ENCODE data around the gene PHTF2. TPM values are rescaled to one million over a fixed set of nuclear protein-coding genes. Genes with fewer than 3 reads are reported as not detected.

PHTF2 gene
- polyA plus RNA-seq, 1 donor (not counting 4 experiments of a cell fraction or from before 2014, with no cell fraction given), result 24.1 TPM

DNA sequence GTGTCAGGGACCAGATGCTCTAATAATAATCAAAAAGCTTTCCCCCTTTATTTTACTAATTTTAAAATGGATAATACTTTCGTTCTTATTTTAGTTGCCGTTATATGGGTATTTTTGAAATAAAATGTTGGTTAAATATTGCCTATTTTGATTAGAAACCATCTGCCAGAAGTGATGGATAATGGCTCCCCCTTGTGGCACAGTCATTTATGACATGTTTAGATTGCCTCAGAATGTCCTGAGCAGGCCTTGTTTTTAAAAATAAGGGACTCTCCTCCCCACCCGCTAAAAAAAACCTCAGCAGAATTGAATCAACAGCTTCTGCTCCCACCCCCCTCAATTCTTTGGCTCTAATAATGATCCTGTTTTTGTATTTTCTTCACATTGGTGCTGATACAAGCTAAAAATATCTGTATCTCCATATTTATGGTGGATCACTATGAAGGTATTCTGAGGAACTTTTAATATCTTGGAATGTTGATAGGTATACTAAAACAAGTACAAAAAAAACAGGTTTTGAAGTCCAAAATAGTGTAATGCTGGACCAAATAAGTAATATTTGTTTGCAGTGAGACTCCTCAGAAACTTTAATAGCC lies 39.2 kb upstream of the PHTF2 start:
- Histone ChIP-seq H3K4me2 (ENCODE audit: control insufficient read depth, extremely low read depth, insufficient read depth, low read depth, low read length) (peak overlapping the region; percentile 32), H3K4me1 (ENCODE audit: control insufficient read depth, extremely low read depth, insufficient read depth, low read length) (no peaks in the 10 kb centered on the region), H3K79me2 (ENCODE audit: control insufficient read depth, insufficient read depth, low read length) (peaks cover 6% of the 10 kb centered on the region), H3K9me1 (ENCODE audit: control insufficient read depth, extremely low read depth, insufficient read depth, low read length) (no peaks in the 10 kb centered on the region), H3K9ac (ENCODE audit: control insufficient read depth, extremely low read depth, insufficient read depth, low read length) (no peak overlapping the region), H3K36me3 (ENCODE audit: control insufficient read depth in 2 of 2, extremely low read depth in 1 of 2, insufficient read depth in 2 of 2, low read length in 2 of 2) (no peaks in the 10 kb centered on the region), H3K27me3 (ENCODE audit: control insufficient read depth, extremely low read depth, insufficient read depth, low read length) (no peaks in the 10 kb centered on the region), H4K20me1 (ENCODE audit: control insufficient read depth, extremely low read depth, insufficient read depth, low read length) (no peaks in the 10 kb centered on the region), H2AFZ (ENCODE audit: control insufficient read depth, low read length) (no peak overlapping the region), H3K4me3 (ENCODE audit: control insufficient read depth in 2 of 3, extremely low read depth in 1 of 3, insufficient read depth in 2 of 3, low read depth in 1 of 3, low read length in 3 of 3) (no peak overlapping the region), H3K9me3 (ENCODE audit: control insufficient read depth, low read depth, low read length) (no peaks in the 10 kb centered on the region), H3K27ac (ENCODE audit: control insufficient read depth, insufficient read depth, low read length) (no peak overlapping the region)
- FAIRE-seq (peak; percentile 79), DNase-seq (ENCODE audit: low read depth, low spot score) (peak; percentile 19)
- dilution Hi-C loops (cut with MboI; ENCODE audit: extremely low pct_ligation_motif_present, low sequenced_read_pairs), result no loop called here
- TF ChIP-seq, protein P1, sequence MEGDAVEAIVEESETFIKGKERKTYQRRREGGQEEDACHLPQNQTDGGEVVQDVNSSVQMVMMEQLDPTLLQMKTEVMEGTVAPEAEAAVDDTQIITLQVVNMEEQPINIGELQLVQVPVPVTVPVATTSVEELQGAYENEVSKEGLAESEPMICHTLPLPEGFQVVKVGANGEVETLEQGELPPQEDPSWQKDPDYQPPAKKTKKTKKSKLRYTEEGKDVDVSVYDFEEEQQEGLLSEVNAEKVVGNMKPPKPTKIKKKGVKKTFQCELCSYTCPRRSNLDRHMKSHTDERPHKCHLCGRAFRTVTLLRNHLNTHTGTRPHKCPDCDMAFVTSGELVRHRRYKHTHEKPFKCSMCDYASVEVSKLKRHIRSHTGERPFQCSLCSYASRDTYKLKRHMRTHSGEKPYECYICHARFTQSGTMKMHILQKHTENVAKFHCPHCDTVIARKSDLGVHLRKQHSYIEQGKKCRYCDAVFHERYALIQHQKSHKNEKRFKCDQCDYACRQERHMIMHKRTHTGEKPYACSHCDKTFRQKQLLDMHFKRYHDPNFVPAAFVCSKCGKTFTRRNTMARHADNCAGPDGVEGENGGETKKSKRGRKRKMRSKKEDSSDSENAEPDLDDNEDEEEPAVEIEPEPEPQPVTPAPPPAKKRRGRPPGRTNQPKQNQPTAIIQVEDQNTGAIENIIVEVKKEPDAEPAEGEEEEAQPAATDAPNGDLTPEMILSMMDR (optimal IDR thresholded peaks at IDR 0.05 in 1 of 3, IDR thresholded peaks at IDR 0.05 in 1 of 3, conservative IDR thresholded peaks at IDR 0.05 in 1 of 3; ENCODE audit: extremely low read depth in 1 of 3, insufficient read depth in 2 of 3, low read length in 3 of 3), result peak; percentile 65 to 67 (median 65)
- TF ChIP-seq EZH2 (IDR thresholded peaks at IDR 0.05; ENCODE audit: low read length), result no peak

DNA sequence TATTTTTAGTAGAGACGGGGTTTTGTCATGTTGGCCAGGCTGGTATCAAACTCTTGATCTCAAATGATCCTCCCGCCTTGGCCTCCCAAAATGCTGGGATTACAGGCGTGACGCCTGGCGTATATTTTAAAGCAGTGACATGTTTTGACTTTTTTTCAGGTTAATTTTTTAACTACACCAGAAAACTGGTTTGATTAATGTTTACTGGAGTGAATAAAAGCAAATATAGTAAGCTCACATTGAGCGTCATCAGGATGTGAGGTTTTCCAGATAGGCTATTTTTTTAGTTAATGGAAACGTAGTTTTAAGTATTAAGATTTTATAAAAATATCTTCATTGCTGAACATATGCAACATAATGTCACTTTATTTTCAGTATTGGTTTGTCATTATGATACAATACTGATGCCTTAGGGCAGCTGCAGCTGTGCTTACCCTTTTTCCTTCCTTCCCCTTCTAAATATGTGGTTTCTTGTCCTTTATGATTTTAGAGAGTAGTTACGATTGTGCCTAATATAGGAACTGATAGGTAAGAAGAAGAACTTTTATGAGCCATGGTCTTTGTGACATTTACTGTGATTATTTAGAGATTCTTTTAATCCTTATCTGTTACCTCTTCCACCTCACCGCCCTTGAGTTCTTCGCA lies 37.6 kb upstream of the PHTF2 start:
- no peak overlapping the region for H3K27ac ChIP-seq (ENCODE audit: control insufficient read depth, insufficient read depth, low read length)
- H4K20me1 ChIP-seq (ENCODE audit: control insufficient read depth, extremely low read depth, insufficient read depth, low read length), result no peaks in the 10 kb centered on the region
- dilution Hi-C loops (cut with MboI; ENCODE audit: extremely low pct_ligation_motif_present, low sequenced_read_pairs), result no loop called here
- no peak overlapping the region for H3K4me3 ChIP-seq (ENCODE audit: control insufficient read depth in 2 of 3, extremely low read depth in 1 of 3, insufficient read depth in 2 of 3, low read depth in 1 of 3, low read length in 3 of 3)
- FAIRE-seq (no peak), DNase-seq (ENCODE audit: low read depth, low spot score) (no peak)
- no peaks in the 10 kb centered on the region for H3K27me3 ChIP-seq (ENCODE audit: control insufficient read depth, extremely low read depth, insufficient read depth, low read length)
- H3K9me3 ChIP-seq (ENCODE audit: control insufficient read depth, low read depth, low read length), result no peaks in the 10 kb centered on the region
- TF ChIP-seq, protein P1 (optimal IDR thresholded peaks at IDR 0.05 in 1 of 3, IDR thresholded peaks at IDR 0.05 in 1 of 3, conservative IDR thresholded peaks at IDR 0.05 in 1 of 3; ENCODE audit: extremely low read depth in 1 of 3, insufficient read depth in 2 of 3, low read length in 3 of 3), result no peak
- no peak for TF ChIP-seq EZH2 (IDR thresholded peaks at IDR 0.05; ENCODE audit: low read length)
- H3K9me1 ChIP-seq (ENCODE audit: control insufficient read depth, extremely low read depth, insufficient read depth, low read length), result no peaks in the 10 kb centered on the region
- H3K36me3 ChIP-seq (ENCODE audit: control insufficient read depth in 2 of 2, extremely low read depth in 1 of 2, insufficient read depth in 2 of 2, low read length in 2 of 2), result no peaks in the 10 kb centered on the region
- H2AFZ ChIP-seq (ENCODE audit: control insufficient read depth, low read length), result no peak overlapping the region
- H3K4me1 ChIP-seq (ENCODE audit: control insufficient read depth, extremely low read depth, insufficient read depth, low read length), result no peaks in the 10 kb centered on the region
- H3K9ac ChIP-seq (ENCODE audit: control insufficient read depth, extremely low read depth, insufficient read depth, low read length), result no peak overlapping the region
- H3K79me2 ChIP-seq (ENCODE audit: control insufficient read depth, insufficient read depth, low read length), result peaks cover 4% of the 10 kb centered on the region
- H3K4me2 ChIP-seq (ENCODE audit: control insufficient read depth, extremely low read depth, insufficient read depth, low read depth, low read length), result no peak overlapping the region
